WERI-Rb-1 (cell line): ENCODE data around the gene UBE2F.
"Not testable (repeated sequence)": the region's sequence is repeated elsewhere in the genome, so short reads cannot be mapped to it uniquely, and the experiment has no call there.

Source experiments
- DNase-seq: peaks from one replicate; pipeline ENCODE4 v3.0.0-alpha.2; 2020
- H3K27ac ChIP-seq: fragments of 250-450 bp; sonication (Bioruptor Pico); 2 replicates; pipeline ENCODE4 v1.5.1; 2020; ENCODE audit warnings: mild to moderate bottlenecking, moderate library complexity
- H3K27me3 ChIP-seq: fragments of 250-450 bp; sonication (Bioruptor Pico); 2 replicates; pipeline ENCODE4 v1.5.1; 2021; ENCODE audit warnings: mild to moderate bottlenecking, low read depth, moderate library complexity; ENCODE audit not compliant: insufficient read depth, severe bottlenecking
- H3K36me3 ChIP-seq: fragments of 250-450 bp; sonication (Bioruptor Pico); 2 replicates; pipeline ENCODE4 v1.5.1; 2020; ENCODE audit warnings: mild to moderate bottlenecking, moderate library complexity
- H3K4me3 ChIP-seq: 2 replicates; pipeline ENCODE4 v1.5.1; 2011; ENCODE audit warnings: low read depth, mild to moderate bottlenecking, control low read depth, low read length
- H3K9me3 ChIP-seq: fragments of 250-450 bp; sonication (Bioruptor Pico); 2 replicates; pipeline ENCODE4 v1.5.1; 2021; ENCODE audit warnings: mild to moderate bottlenecking, moderate library complexity; ENCODE audit not compliant: severe bottlenecking
- CTCF ChIP-seq: IDR thresholded peaks from 2 replicates; pipeline ENCODE4 v1.5.1; 2011; ENCODE audit warnings: low read depth, mild to moderate bottlenecking, control low read depth, inconsistent platforms, low read length

UBE2F gene

GRCh38 chr2:238046725-238047270, 80.0 kb downstream of the UBE2F start:
- H3K9me3 ChIP-seq, result peaks cover 3% of the 10 kb centered on the region
- no peaks in the 10 kb centered on the region; the same call in 1 of the 2 replicates for H3K36me3 ChIP-seq
- H3K27me3 ChIP-seq, result no peaks in the 10 kb centered on the region
- TF ChIP-seq CTCF, result no peak
- H3K4me3 ChIP-seq, result no peak overlapping the region
- DNase-seq, result no peak
- no peak overlapping the region for H3K27ac ChIP-seq

- no peak overlapping the region for H3K4me3 ChIP-seq
Measured at GRCh38 chr2:238053191-238053776, 86.5 kb downstream of the UBE2F start.

GRCh38 chr2:238055841-238056240, 89.0 kb downstream of the UBE2F start:
- DNase-seq, result no peak
- H3K27ac ChIP-seq, result no peak overlapping the region
- H3K4me3 ChIP-seq, result no peak overlapping the region
- H3K9me3 ChIP-seq, result no peaks in the 10 kb centered on the region
- no peak for TF ChIP-seq CTCF
- H3K27me3 ChIP-seq, result no peaks in the 10 kb centered on the region
- H3K36me3 ChIP-seq, result no peaks in the 10 kb centered on the region

More at GRCh38 chr2:238053191-238053776, 86.5 kb downstream of the UBE2F start:
- DNase-seq, result no peak
- no peaks in the 10 kb centered on the region for H3K36me3 ChIP-seq
- no peak overlapping the region for H3K27ac ChIP-seq
- no peak for TF ChIP-seq CTCF
- H3K9me3 ChIP-seq, result peaks cover 3% of the 10 kb centered on the region
- no peaks in the 10 kb centered on the region for H3K27me3 ChIP-seq

GRCh38 chr2:238057696-238058575, 91.1 kb downstream of the UBE2F start:
- not testable (repeated sequence) for H3K9me3 ChIP-seq, H3K27ac ChIP-seq, H3K36me3 ChIP-seq, H3K4me3 ChIP-seq, H3K27me3 ChIP-seq, DNase-seq

- Histone ChIP-seq H3K27me3 (no peaks in the 10 kb centered on the region), H3K4me3 (peak overlapping the region; percentile 80), H3K9me3 (no peaks in the 10 kb centered on the region), H3K27ac (peak overlapping the region; percentile 92), H3K36me3 (peaks cover under 1% of the 10 kb centered on the region)
- no peak for TF ChIP-seq CTCF
- no peak for DNase-seq
Measured at GRCh38 chr2:238059505-238059904, 92.7 kb downstream of the UBE2F start.

- no peak for TF ChIP-seq CTCF
Measured at GRCh38 chr2:238060096-238060541, 93.3 kb downstream of the UBE2F start.

More at GRCh38 chr2:238060096-238060541, 93.3 kb downstream of the UBE2F start:
- H3K4me3 ChIP-seq, result peak overlapping the region; percentile 80
- peak overlapping the region; percentile 92 for H3K27ac ChIP-seq
- H3K27me3 ChIP-seq, result no peaks in the 10 kb centered on the region
- peak; percentile 46 for DNase-seq
- H3K9me3 ChIP-seq, result no peaks in the 10 kb centered on the region
- H3K36me3 ChIP-seq, result peaks cover 5% of the 10 kb centered on the region
